HG03108 (cell line): ENCODE data around the gene PLPPR1.
"Not testable (repeated sequence)": the region's sequence is repeated elsewhere in the genome, so short reads cannot be mapped to it uniquely, and the experiment has no call there.

Experiments
- ATAC-seq: cut with Tn5 transposase; IDR thresholded peaks from one replicate; pipeline ENCODE4 v1.9.1; 2021; ENCODE audit warnings: moderate library complexity; ENCODE audit not compliant: unreplicated experiment

PLPPR1 gene

GRCh38 chr9:101274971-101275768 is 246.6 kb downstream of the PLPPR1 start:
- ATAC-seq: no peak

- ATAC-seq: no peak
Observed at GRCh38 chr9:101275769-101276250, 247.3 kb downstream of the PLPPR1 start.

GRCh38 chr9:101291043-101291442 is 262.5 kb downstream of the PLPPR1 start:
- ATAC-seq: not testable (repeated sequence)

- no peak for ATAC-seq
Observed at GRCh38 chr9:101299901-101300300, 271.4 kb downstream of the PLPPR1 start.

- ATAC-seq: no peak
Observed at GRCh38 chr9:101307051-101307450, 278.5 kb downstream of the PLPPR1 start.

- no peak for ATAC-seq
Observed at GRCh38 chr9:101307524-101308213, 279.1 kb downstream of the PLPPR1 start.

- no peak for ATAC-seq
Observed at GRCh38 chr9:101309139-101309538, 280.6 kb downstream of the PLPPR1 start.

- ATAC-seq: no peak
Observed at GRCh38 chr9:101311191-101311590, 282.7 kb downstream of the PLPPR1 start.

GRCh38 chr9:101311758-101312420 is 283.4 kb downstream of the PLPPR1 start:
- peak; percentile 84 for ATAC-seq

GRCh38 chr9:101312661-101313060 is 284.1 kb downstream of the PLPPR1 start:
- no peak for ATAC-seq

GRCh38 chr9:101315112-101315450 is 286.6 kb downstream of the PLPPR1 start:
- ATAC-seq: no peak

GRCh38 chr9:101317735-101318134 is 289.2 kb downstream of the PLPPR1 start:
- ATAC-seq: no peak

- ATAC-seq: no peak
Observed at GRCh38 chr9:101323129-101323528, 294.6 kb downstream of the PLPPR1 start.

GRCh38 chr9:101324245-101324804 is 295.8 kb downstream of the PLPPR1 start:
- no peak for ATAC-seq

- ATAC-seq: no peak
Observed at GRCh38 chr9:101325053-101325452, 296.5 kb downstream of the PLPPR1 start.

- ATAC-seq: no peak
Observed at GRCh38 chr9:101326035-101326434, 297.5 kb downstream of the PLPPR1 start.

- ATAC-seq: no peak
Observed at GRCh38 chr9:101326501-101326900, 298.0 kb downstream of the PLPPR1 start.

GRCh38 chr9:101327422-101327909 is 298.9 kb downstream of the PLPPR1 start:
- ATAC-seq: not testable (repeated sequence)

- no peak for ATAC-seq
Observed at GRCh38 chr9:101332362-101332761, 303.8 kb downstream of the PLPPR1 start.

- ATAC-seq: no peak
Observed at GRCh38 chr9:101333490-101333889, 305.0 kb downstream of the PLPPR1 start.
